ENCODE data around the gene CHAT.

DNA sequence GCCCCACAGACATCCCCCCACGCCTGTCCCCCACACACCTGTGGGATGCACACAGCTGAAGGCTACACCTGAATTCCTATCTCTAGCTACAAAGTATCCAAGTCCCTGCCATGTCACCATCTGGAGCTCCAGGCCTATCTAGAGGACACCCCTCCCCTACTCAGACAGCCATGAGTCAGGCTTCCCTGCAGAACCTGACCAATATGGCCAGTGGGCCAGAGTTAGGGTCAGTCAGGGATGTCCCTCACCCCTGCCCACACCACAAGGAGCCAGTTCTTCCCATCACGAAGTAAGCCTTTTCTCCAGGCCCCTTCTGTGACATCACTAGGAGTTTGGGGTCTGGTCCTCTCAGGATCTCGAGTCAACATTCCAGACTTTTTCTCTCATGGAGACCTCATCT is 14.3 kb upstream of the CHAT start:
- TF ChIP-seq ZNF274 (IDR thresholded peaks at IDR 0.05; ENCODE audit: low read depth, low read length): no peak
- no peak for TF ChIP-seq POLR2A (IDR thresholded peaks at IDR 0.05; ENCODE audit: borderline replicate concordance, extremely low read depth, insufficient read depth, insufficient read length)
- TF ChIP-seq, protein P1, sequence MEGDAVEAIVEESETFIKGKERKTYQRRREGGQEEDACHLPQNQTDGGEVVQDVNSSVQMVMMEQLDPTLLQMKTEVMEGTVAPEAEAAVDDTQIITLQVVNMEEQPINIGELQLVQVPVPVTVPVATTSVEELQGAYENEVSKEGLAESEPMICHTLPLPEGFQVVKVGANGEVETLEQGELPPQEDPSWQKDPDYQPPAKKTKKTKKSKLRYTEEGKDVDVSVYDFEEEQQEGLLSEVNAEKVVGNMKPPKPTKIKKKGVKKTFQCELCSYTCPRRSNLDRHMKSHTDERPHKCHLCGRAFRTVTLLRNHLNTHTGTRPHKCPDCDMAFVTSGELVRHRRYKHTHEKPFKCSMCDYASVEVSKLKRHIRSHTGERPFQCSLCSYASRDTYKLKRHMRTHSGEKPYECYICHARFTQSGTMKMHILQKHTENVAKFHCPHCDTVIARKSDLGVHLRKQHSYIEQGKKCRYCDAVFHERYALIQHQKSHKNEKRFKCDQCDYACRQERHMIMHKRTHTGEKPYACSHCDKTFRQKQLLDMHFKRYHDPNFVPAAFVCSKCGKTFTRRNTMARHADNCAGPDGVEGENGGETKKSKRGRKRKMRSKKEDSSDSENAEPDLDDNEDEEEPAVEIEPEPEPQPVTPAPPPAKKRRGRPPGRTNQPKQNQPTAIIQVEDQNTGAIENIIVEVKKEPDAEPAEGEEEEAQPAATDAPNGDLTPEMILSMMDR (IDR thresholded peaks at IDR 0.05 in 2 of 3, conservative IDR thresholded peaks at IDR 0.05 in 1 of 3; ENCODE audit: borderline replicate concordance in 1 of 3, insufficient read depth in 1 of 3, low read depth in 2 of 3, low read length in 2 of 3): no peak
- no peak for TF ChIP-seq RAD21 (IDR thresholded peaks at IDR 0.05; ENCODE audit: low read depth)

Measured in HCT116 (cell line).